Left colon (tissue), 2 donors: ENCODE measurements around the gene RMC1. TPM values are rescaled to one million over a fixed set of nuclear protein-coding genes. Genes with fewer than 3 reads are reported as not detected.
"Not testable (repeated sequence)": the region's sequence is repeated elsewhere in the genome, so short reads cannot be mapped to it uniquely, and the experiment has no call there.

ENCODE experiments used
- ATAC-seq: fragments of 200-7000 bp; cut with Tn5 transposase; one replicate; pipeline ENCODE4 v1.9.1; 2020; ENCODE audit warnings: mild to moderate bottlenecking, moderate library complexity
- DNase-seq, 2 donors: peaks; one replicate each; pipeline ENCODE4 v3.0.0-alpha.2; 2020
- intact Hi-C, 2 donors: fragments of 100-400 bp; cut with DNase I in 1 of 2; cut with micrococcal nuclease in 1 of 2; formaldehyde crosslinking; loops; one replicate each; pipeline versions ENCODE4 v1.11.2 to v1.14.0; 2022; cut with DNase I, micrococcal nuclease
- total RNA-seq, 2 donors: library from RNA; stranded (reverse); fragmentation: NEBNext Ultra II Directional; extraction: Animal tissue kit (Norgen Biotek cat#: 25700); gene quantifications; one replicate each; pipeline ENCODE4 v1.2.1, GENCODE V29; 2021
- donor health status: DM: no; HTN: no; CAD: no.
- donor health status: DM: yes; HTN: yes; CAD: no.

RMC1 gene
- total RNA-seq, 2 donors from 2014 or later: 28.5 to 33.5 TPM

GRCh38 chr18:23573020-23573419, 69.7 kb downstream of the RMC1 start:
- DNase-seq (no peak), ATAC-seq (no peak)
- intact Hi-C loops: no loop called here

- intact Hi-C loops: no loop called here
- ATAC-seq: no peak
- DNase-seq: no peak
Observed at GRCh38 chr18:23573626-23574431, 70.5 kb downstream of the RMC1 start.

- ATAC-seq (no peak), DNase-seq (no peak)
- intact Hi-C loops: no loop called here
Observed at GRCh38 chr18:23574611-23575308, 71.4 kb downstream of the RMC1 start.

- intact Hi-C loops: no loop called here
- DNase-seq: no peak
- ATAC-seq: no peak
Observed at GRCh38 chr18:23575309-23575651, 72.0 kb downstream of the RMC1 start.

- intact Hi-C loops, ATAC-seq, DNase-seq: not testable (repeated sequence)
Observed at GRCh38 chr18:23577521-23577920, 74.2 kb downstream of the RMC1 start.

- no peak for ATAC-seq
- intact Hi-C loops: no loop called here
- DNase-seq: no peak
Observed at GRCh38 chr18:23578067-23578701, 74.9 kb downstream of the RMC1 start.

- intact Hi-C loops: no loop called here
- no peak for ATAC-seq
- no peak for DNase-seq
Observed at GRCh38 chr18:23578891-23579653, 75.8 kb downstream of the RMC1 start.

GRCh38 chr18:23580677-23581367, 77.5 kb downstream of the RMC1 start:
- ATAC-seq: peak; percentile 84
- peak in 1 of 2 donors; percentile 48 for DNase-seq
- intact Hi-C loops: no loop called here

Other genes with a start within 250 kb of the RMC1 start
- 100 to 1,000 TPM; 172 to 181 TPM for gene RIOK3, start 50.2 kb upstream of the RMC1 start, total RNA-seq
- 10 to 100 TPM; 36.5 to 43.2 TPM for gene NPC1, start 83.0 kb downstream of the RMC1 start, total RNA-seq
- 1 to 10 TPM; 1.2 to 2.5 TPM for gene ANKRD29, start 159.4 kb downstream of the RMC1 start, total RNA-seq
- 10 to 100 TPM; 33.2 to 98.0 TPM for gene LAMA3, start 185.9 kb downstream of the RMC1 start, total RNA-seq